Epithelial cell of prostate (primary cell): Measurements from ENCODE around the gene SEC61B.
"Not testable (repeated sequence)": the region's sequence is repeated elsewhere in the genome, so short reads cannot be mapped to it uniquely, and the experiment has no call there.

ENCODE experiments used
- DNase-seq: peaks from one replicate; pipeline ENCODE4 v3.0.0-alpha.2; 2011; ENCODE audit warnings: low read depth, low spot score
- H3K27ac ChIP-seq: fragments of 450-650 bp; 2 replicates; pipeline ENCODE4 v1.5.1; 2017; ENCODE audit warnings: mild to moderate bottlenecking

Gene SEC61B

GRCh38 chr9:99190597-99191283, 31.3 kb upstream of the SEC61B start:
- DNase-seq: no peak
- H3K27ac ChIP-seq: no peak overlapping the region

GRCh38 chr9:99192786-99193465, 29.2 kb upstream of the SEC61B start:
- H3K27ac ChIP-seq: no peak overlapping the region
- no peak for DNase-seq

GRCh38 chr9:99193466-99193821, 28.6 kb upstream of the SEC61B start:
- H3K27ac ChIP-seq: no peak overlapping the region
- DNase-seq: no peak

- H3K27ac ChIP-seq, DNase-seq: not testable (repeated sequence)
These were observed 25.6 kb upstream of the SEC61B start for GRCh38 chr9:99196484-99196883.

GRCh38 chr9:99197124-99197630, 24.9 kb upstream of the SEC61B start:
- DNase-seq: no peak
- H3K27ac ChIP-seq: no peak overlapping the region

- no peak overlapping the region for H3K27ac ChIP-seq
- no peak for DNase-seq
These were observed 24.1 kb upstream of the SEC61B start for GRCh38 chr9:99197987-99198386.

- DNase-seq: no peak
These were observed 22.0 kb upstream of the SEC61B start for GRCh38 chr9:99199938-99200539.

GRCh38 chr9:99201603-99202002, 20.5 kb upstream of the SEC61B start:
- no peak for DNase-seq
- no peak overlapping the region for H3K27ac ChIP-seq

More at GRCh38 chr9:99199938-99200539, 22.0 kb upstream of the SEC61B start:
- no peak overlapping the region for H3K27ac ChIP-seq

GRCh38 chr9:99210572-99210971, 11.5 kb upstream of the SEC61B start:
- DNase-seq: no peak
- no peak overlapping the region for H3K27ac ChIP-seq

GRCh38 chr9:99211746-99212145, 10.3 kb upstream of the SEC61B start:
- no peak overlapping the region for H3K27ac ChIP-seq
- DNase-seq: no peak

GRCh38 chr9:99213197-99213596, 8.9 kb upstream of the SEC61B start:
- H3K27ac ChIP-seq: no peak overlapping the region
- DNase-seq: no peak

- H3K27ac ChIP-seq: no peak overlapping the region
- DNase-seq: no peak
These were observed 6.0 kb upstream of the SEC61B start for GRCh38 chr9:99216073-99216472.

GRCh38 chr9:99220011-99220410, 2.1 kb upstream of the SEC61B start:
- H3K27ac ChIP-seq: no peak overlapping the region
- DNase-seq: no peak

- DNase-seq: no peak
- H3K27ac ChIP-seq: peak overlapping the region; percentile 86
These were observed 839 bp upstream of the SEC61B start for GRCh38 chr9:99221266-99221620.

- no peak for DNase-seq
- H3K27ac ChIP-seq: peak overlapping the region; percentile 86
These were observed 561 bp downstream of the SEC61B start for GRCh38 chr9:99222416-99223270.

- DNase-seq: no peak
- no peak overlapping the region for H3K27ac ChIP-seq
These were observed 2.4 kb downstream of the SEC61B start for GRCh38 chr9:99224445-99224844.

- DNase-seq: no peak
- no peak overlapping the region for H3K27ac ChIP-seq
These were observed 4.0 kb downstream of the SEC61B start for GRCh38 chr9:99226054-99226453.

- H3K27ac ChIP-seq: no peak overlapping the region
- DNase-seq: no peak
These were observed 8.1 kb downstream of the SEC61B start for GRCh38 chr9:99230206-99230605.

GRCh38 chr9:99231711-99232110, 9.6 kb downstream of the SEC61B start:
- no peak overlapping the region for H3K27ac ChIP-seq
- no peak for DNase-seq

GRCh38 chr9:99234618-99235017, 12.5 kb downstream of the SEC61B start:
- H3K27ac ChIP-seq: no peak overlapping the region
- no peak for DNase-seq

GRCh38 chr9:99235069-99235468, 13.0 kb downstream of the SEC61B start:
- no peak for DNase-seq
- H3K27ac ChIP-seq: no peak overlapping the region
